IMR-90 (cell line): ENCODE results near the gene ZDHHC14. TPM values are rescaled to one million over a fixed set of nuclear protein-coding genes. Genes with fewer than 3 reads are reported as not detected.
A peak's percentile ranks its signal among the peaks of the same experiment; 100 is the strongest.

ENCODE experiments used
- ATAC-seq: fragments of 200-7000 bp; cut with Tn5 transposase; 2 replicates; pipeline ENCODE4 v1.9.1; 2020; ENCODE audit warnings: low read depth, mild to moderate bottlenecking, moderate library complexity
- BruUV-seq: library from RNA; stranded (reverse); fragments of 400-500 nt; replicated peaks from 2 replicates; lab custom pipeline; 2021; lab: Mats Ljungman, UMichigan
- CTCF ChIA-PET: fragments of 300-600 bp; formaldehyde crosslinking; extraction: SDS; loops from one replicate; lab custom pipeline; 2021; ENCODE audit warnings: antibody characterized with exemption; lab: Yijun Ruan, JAX
- POLR2A ChIA-PET: fragments of 300-600 bp; sonication (Branson Sonifier 250); formaldehyde crosslinking; loops from one replicate; lab custom pipeline; 2022; ENCODE audit warnings: antibody characterized with exemption; ENCODE audit not compliant: unreplicated experiment; lab: Charles Lee
- DNase-seq: peaks from one replicate; pipeline ENCODE4 v3.0.0; 2013
- H2AFZ ChIP-seq: replicated peaks from 2 replicates; pipeline ENCODE3; 2013; ENCODE audit warnings: low read length, mild to moderate bottlenecking; ENCODE audit not compliant: poor library complexity
- H2AK5ac ChIP-seq: 2 replicates; pipeline ENCODE4 v1.6.1; 2013; ENCODE audit warnings: low read depth, low read length, inconsistent platforms
- H2AK9ac ChIP-seq: replicated peaks from 2 replicates; pipeline ENCODE3; 2013; ENCODE audit warnings: mild to moderate bottlenecking, low read depth, low read length, moderate library complexity; ENCODE audit not compliant: poor library complexity
- H2BK120ac ChIP-seq: 2 replicates; pipeline ENCODE4 v1.6.1; 2013; ENCODE audit warnings: low read depth, low read length, inconsistent platforms
- H2BK15ac ChIP-seq: 3 replicates; pipeline ENCODE4 v1.6.1; 2013; ENCODE audit warnings: low read depth, low read length, inconsistent platforms
- H2BK20ac ChIP-seq: 2 replicates; pipeline ENCODE4 v1.6.1; 2013; ENCODE audit warnings: low read depth, mild to moderate bottlenecking, inconsistent platforms, low read length, moderate library complexity
- H2BK5ac ChIP-seq: 2 replicates; pipeline ENCODE4 v1.6.1; 2013; ENCODE audit warnings: mild to moderate bottlenecking, low read depth, low read length, inconsistent platforms; ENCODE audit not compliant: poor library complexity, severe bottlenecking
- H3K14ac ChIP-seq: replicated peaks from 2 replicates; pipeline ENCODE4 v1.6.1; 2013; ENCODE audit warnings: low read depth, low read length, inconsistent platforms
- H3K18ac ChIP-seq: 2 replicates; pipeline ENCODE4 v1.6.1; 2013; ENCODE audit warnings: low read depth, low read length, control low read depth
- H3K23ac ChIP-seq: 2 replicates; pipeline ENCODE4 v1.6.1; 2013; ENCODE audit warnings: low read depth, low read length, inconsistent platforms
- H3K27ac ChIP-seq: 2 replicates; pipeline ENCODE4 v1.5.1; 2013; ENCODE audit warnings: mild to moderate bottlenecking, control low read depth, low read length; ENCODE audit not compliant: insufficient read depth
- H3K27me3 ChIP-seq: 2 replicates; pipeline ENCODE4 v1.6.1; 2013; ENCODE audit warnings: low read length; ENCODE audit not compliant: control insufficient read depth, insufficient read depth
- H3K36me3 ChIP-seq: 2 replicates; pipeline ENCODE4 v1.6.1; 2013; ENCODE audit warnings: low read length, mixed read lengths; ENCODE audit not compliant: control insufficient read depth, insufficient read depth
- H3K4ac ChIP-seq: 2 replicates; pipeline ENCODE4 v1.6.1; 2013; ENCODE audit warnings: low read depth, low read length, inconsistent platforms
- H3K4me1 ChIP-seq: 2 replicates; pipeline ENCODE4 v1.6.1; 2013; ENCODE audit warnings: low read length, mixed read lengths; ENCODE audit not compliant: control insufficient read depth, insufficient read depth
- H3K4me2 ChIP-seq: 2 replicates; pipeline ENCODE4 v1.6.1; 2013; ENCODE audit warnings: low read depth, mild to moderate bottlenecking, control low read depth, low read length, moderate library complexity
- H3K4me3 ChIP-seq: 2 replicates; pipeline ENCODE4 v1.5.1; 2013; ENCODE audit warnings: low read depth, mild to moderate bottlenecking, control low read depth, low read length, moderate library complexity; ENCODE audit not compliant: insufficient read depth
- H3K56ac ChIP-seq: 2 replicates; pipeline ENCODE4 v1.6.1; 2013; ENCODE audit warnings: low read length, inconsistent platforms; ENCODE audit not compliant: insufficient read depth; ENCODE audit errors: extremely low read depth
- H3K79me1 ChIP-seq, 2 experiments: 2 replicates each; pipeline ENCODE4 v1.6.1; 2013; ENCODE audit warnings: low read length in 2 of 2, inconsistent platforms in 1 of 2, low read depth in 1 of 2
- H3K9ac ChIP-seq: 2 replicates; pipeline ENCODE4 v1.6.1; 2013; ENCODE audit warnings: low read depth, low read length, control low read depth
- H3K9me1 ChIP-seq: 2 replicates; pipeline ENCODE4 v1.6.1; 2013; ENCODE audit warnings: low read length, inconsistent platforms; ENCODE audit not compliant: insufficient read depth
- H3K9me3 ChIP-seq: 2 replicates; pipeline ENCODE4 v1.6.1; 2013; ENCODE audit warnings: low read length; ENCODE audit not compliant: control insufficient read depth, insufficient read depth
- H4K20me1 ChIP-seq: 2 replicates; pipeline ENCODE4 v1.6.1; 2013; ENCODE audit warnings: low read length, inconsistent platforms; ENCODE audit not compliant: insufficient read depth
- H4K5ac ChIP-seq: 2 replicates; pipeline ENCODE4 v1.6.1; 2013; ENCODE audit warnings: mild to moderate bottlenecking, low read depth, low read length, control low read depth
- H4K8ac ChIP-seq, 2 experiments: 2 replicates each; pipeline ENCODE4 v1.6.1; 2013; ENCODE audit warnings: low read depth in 2 of 2, low read length in 2 of 2, control low read depth in 1 of 2, inconsistent platforms in 1 of 2
- H4K91ac ChIP-seq: 2 replicates; pipeline ENCODE4 v1.6.1; 2013; ENCODE audit warnings: low read depth, low read length, inconsistent platforms; ENCODE audit not compliant: insufficient read depth
- BHLHE40 ChIP-seq: fragments of 150-350 bp; IDR thresholded peaks from 2 replicates; pipeline ENCODE4 v1.6.1; 2016; ENCODE audit warnings: mild to moderate bottlenecking, low read depth, low read length
- CEBPB ChIP-seq: IDR thresholded peaks from 2 replicates; pipeline ENCODE4 v1.6.1; 2012; ENCODE audit warnings: low read depth, low read length, improper control_type of control experiment
- FOS ChIP-seq: fragments of 150-350 bp; IDR thresholded peaks from 2 replicates; pipeline ENCODE4 v1.6.1; 2016; ENCODE audit warnings: low read depth, low read length
- MAFK ChIP-seq: IDR thresholded peaks from 2 replicates; pipeline ENCODE4 v1.6.1; 2012; ENCODE audit warnings: low read depth, low read length, improper control_type of control experiment
- MAZ ChIP-seq: IDR thresholded peaks from 2 replicates; pipeline ENCODE4 v1.6.1; 2012; ENCODE audit warnings: low read depth, mild to moderate bottlenecking, low read length, improper control_type of control experiment, moderate library complexity, borderline replicate concordance
- MXI1 ChIP-seq: IDR thresholded peaks from 2 replicates; pipeline ENCODE4 v1.6.1; 2012; ENCODE audit warnings: low read depth, mild to moderate bottlenecking, low read length, moderate library complexity, borderline replicate concordance
- NFE2L2 ChIP-seq: fragments of 150-350 bp; IDR thresholded peaks from 2 replicates; pipeline ENCODE4 v1.6.1; 2016; ENCODE audit warnings: low read depth, mild to moderate bottlenecking, low read length
- POLR2A ChIP-seq: IDR thresholded peaks from 2 replicates; pipeline ENCODE4 v1.6.1; 2012; ENCODE audit warnings: mild to moderate bottlenecking, low read depth, low read length
- RCOR1 ChIP-seq: IDR thresholded peaks from 2 replicates; pipeline ENCODE4 v1.6.1; 2012; ENCODE audit warnings: mild to moderate bottlenecking, low read length, improper control_type of control experiment; ENCODE audit not compliant: insufficient replicate concordance
- SMC3 ChIP-seq: fragments of 150-350 bp; IDR thresholded peaks from 2 replicates; pipeline ENCODE4 v1.6.1; 2016; ENCODE audit warnings: low read depth, mild to moderate bottlenecking, antibody characterized with exemption, low read length, moderate library complexity
- USF2 ChIP-seq: fragments of 150-350 bp; IDR thresholded peaks from 2 replicates; pipeline ENCODE4 v1.6.1; 2017; ENCODE audit warnings: mild to moderate bottlenecking, antibody characterized with exemption, low read length, low read depth
- WGBS, 2 experiments: methylation state at CpG; one replicate each; pipeline versions ENCODE4 v1.1.5 to v1.1.7; 2013; ENCODE audit warnings: missing lambda C conversion rate in 2 of 2; ENCODE audit not compliant: insufficient read length in 1 of 2; ENCODE audit errors: extremely low coverage in 2 of 2; 5-methylcytosine and 5-hydroxymethylcytosine counted together
- dilution Hi-C: fragments of 300-500 bp; cut with HindIII; formaldehyde crosslinking; loops from one replicate; pipeline ENCODE4 v1.14.3; 2018; ENCODE audit warnings: low sequenced_read_pairs; ENCODE audit not compliant: unreplicated experiment
- in situ Hi-C: fragments of 300-500 bp; cut with MboI; formaldehyde crosslinking; loops from 3 replicates; pipeline ENCODE4 v1.14.3; 2019; ENCODE audit warnings: low sequenced_read_pairs, inconsistent platforms, mixed read lengths
- intact Hi-C: fragments of 100-400 bp; cut with micrococcal nuclease; formaldehyde crosslinking; loops from 2 replicates; pipeline ENCODE4 v1.10.0; 2022
- polyA plus RNA-seq, 3 experiments: library from polyadenylated mRNA; depleted of rRNA; stranded (reverse); fragments of >200 nt; gene quantifications; 2 replicates each; pipeline ENCODE4 v1.2.3, GENCODE V29; 2012; ENCODE audit warnings: low replicate concordance in 1 of 3
- total RNA-seq: library from RNA; depleted of rRNA; stranded (reverse); fragments of >200 nt; gene quantifications from 2 replicates; pipeline ENCODE4 v1.2.3, GENCODE V29; 2012

The ZDHHC14 gene
- total and polyA plus RNA-seq, 2 of the 4 experiments (the other 2 are of a cell fraction) = 0.90 to 2.0 TPM

DNA sequence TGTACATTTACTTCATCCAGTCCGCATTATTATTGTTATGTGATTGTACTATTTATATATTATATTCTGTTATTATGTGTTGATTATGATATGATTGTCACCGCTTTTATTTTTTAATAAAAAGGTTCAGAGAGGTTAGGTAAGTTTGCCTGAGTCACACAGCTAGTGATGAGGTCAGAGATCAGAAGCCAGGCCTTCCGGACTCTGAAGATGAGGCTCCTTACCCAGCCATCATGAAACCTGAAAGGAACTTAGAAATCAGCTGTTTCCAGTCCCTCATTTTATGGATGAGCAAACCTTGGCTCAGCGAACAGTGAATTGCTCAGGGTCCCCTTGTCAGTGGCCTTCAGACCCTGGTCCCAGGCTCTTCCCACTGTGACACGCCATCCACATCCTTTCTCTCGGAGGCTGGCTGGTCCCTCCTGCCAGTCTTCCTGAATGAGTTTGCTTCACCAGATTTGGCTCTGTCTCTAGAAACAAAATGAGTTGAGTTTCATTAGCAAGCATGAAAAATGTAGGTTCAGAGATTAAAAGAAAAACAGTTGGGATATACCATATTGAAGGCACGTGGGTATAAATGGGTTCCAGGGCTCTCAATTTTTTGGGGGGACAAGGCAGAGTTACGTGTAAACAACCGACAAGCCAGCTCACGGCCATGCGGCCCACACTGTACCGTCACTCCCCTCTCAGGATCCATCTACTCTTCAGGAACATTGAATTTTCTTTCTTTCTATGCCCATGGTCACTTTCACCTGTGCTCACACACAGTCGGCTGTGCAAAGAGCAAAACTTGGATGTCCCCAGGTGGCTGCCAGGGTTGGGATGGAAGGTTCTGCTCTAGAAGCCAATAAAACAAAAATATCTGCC lies 132.9 kb downstream of the ZDHHC14 start (continued):
- TF ChIP-seq MXI1 = no peak

DNA sequence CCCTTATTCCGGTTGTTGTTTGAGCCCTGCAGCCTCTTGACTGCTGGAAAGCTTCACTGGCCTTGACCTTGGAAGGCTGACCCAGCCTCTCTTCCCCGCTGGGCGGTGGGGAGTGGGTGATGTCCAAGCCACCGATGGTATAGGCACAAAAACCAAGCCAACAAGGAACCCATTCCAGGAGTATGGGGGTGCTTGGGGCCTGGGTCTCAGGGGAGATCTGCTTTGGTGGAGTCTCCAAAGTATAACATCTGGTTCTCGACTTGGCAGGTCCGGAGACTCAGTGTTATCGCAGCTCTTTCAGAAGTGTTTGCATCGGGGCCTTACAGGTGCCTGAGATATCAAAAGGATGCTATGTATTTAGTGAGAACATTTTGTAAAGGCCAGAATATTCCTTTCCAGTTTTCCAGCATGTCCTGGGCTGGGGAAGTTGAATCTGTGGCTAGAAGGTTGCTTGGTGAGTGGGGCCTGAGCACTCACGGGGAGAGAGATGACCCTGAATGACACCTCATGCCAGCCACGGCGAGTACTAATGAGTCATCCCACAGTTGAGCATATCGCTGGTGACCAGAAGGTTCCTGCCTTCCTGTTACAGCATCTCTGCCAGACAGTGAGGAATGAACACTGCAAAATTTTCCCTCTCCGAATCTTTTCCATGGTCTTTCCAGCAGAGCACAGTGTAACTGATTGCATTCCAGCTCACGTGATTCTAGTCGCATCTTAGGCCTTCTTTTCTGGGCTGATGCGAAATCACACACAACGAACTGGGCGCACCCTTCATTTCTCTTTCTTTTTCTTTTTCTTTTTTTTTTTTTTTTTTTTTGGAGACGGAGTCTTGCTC lies 133.9 kb downstream of the ZDHHC14 start:
- Histone ChIP-seq H3K9me3 (no peaks in the 10 kb centered on the region), H4K8ac (no peak overlapping the region), H3K4me3 (no peak overlapping the region), H3K18ac (no peak overlapping the region), H3K56ac (no peak overlapping the region), H2BK20ac (no peak overlapping the region), H2BK5ac (no peak overlapping the region), H3K79me1 (no peaks in the 10 kb centered on the region), H2AK5ac (no peak overlapping the region), H4K5ac (no peak overlapping the region), H3K27ac (no peak overlapping the region), H4K20me1 (no peaks in the 10 kb centered on the region), H3K27me3 (no peaks in the 10 kb centered on the region), H4K91ac (peak overlapping the region; percentile 11; the same call in 1 of the 2 replicates), H3K4me1 (peaks cover 7% of the 10 kb centered on the region), H3K36me3 (no peaks in the 10 kb centered on the region), H2AK9ac (no peak overlapping the region), H3K14ac (no peak overlapping the region), H3K4me2 (no peak overlapping the region), H3K9ac (no peak overlapping the region), H3K23ac (no peak overlapping the region), H3K9me1 (peaks cover 8% of the 10 kb centered on the region), H3K4ac (no peak overlapping the region), H2AFZ (peak overlapping the region; percentile 12), H2BK15ac (no peak overlapping the region), H2BK120ac (no peak overlapping the region)
- ChIA-PET CTCF (no interaction called here), POLR2A (no interaction called here)
- BruUV-seq = no TSS peak
- intact Hi-C loops (loop anchor here (5.0 kb wide), 1 partner anchor 82 kb away; no protein-coding TSS in a partner anchor), in situ Hi-C loops (no loop called here), dilution Hi-C loops (no loop called here)
- DNase-seq = peak; percentile 69
- peak; percentile 57 for ATAC-seq
- 52% methylated on average over 8 of the region's 19 CpGs; no CpG with 5 or more reads in 1 of the 2 experiments for WGBS, 2 experiments
- TF ChIP-seq MAZ (no peak), RCOR1 (no peak), SMC3 (no peak), POLR2A (no peak), NFE2L2 (no peak), BHLHE40 (peak; percentile 65), MXI1 (no peak), MAFK (no peak), CEBPB (0 out of 2 replicates have a peak, but pooled peaks have one; percentile 18), FOS (peak; percentile 51; the same call in 1 of the 2 replicates), USF2 (no peak)
